ENCODE measurements around the gene HTD2. TPM values are rescaled to one million over a fixed set of nuclear protein-coding genes. Genes with fewer than 3 reads are reported as not detected.

Gene HTD2
- total and polyA plus RNA-seq, 2 donors from 2014 or later = 6.4 to 7.8 TPM

DNA sequence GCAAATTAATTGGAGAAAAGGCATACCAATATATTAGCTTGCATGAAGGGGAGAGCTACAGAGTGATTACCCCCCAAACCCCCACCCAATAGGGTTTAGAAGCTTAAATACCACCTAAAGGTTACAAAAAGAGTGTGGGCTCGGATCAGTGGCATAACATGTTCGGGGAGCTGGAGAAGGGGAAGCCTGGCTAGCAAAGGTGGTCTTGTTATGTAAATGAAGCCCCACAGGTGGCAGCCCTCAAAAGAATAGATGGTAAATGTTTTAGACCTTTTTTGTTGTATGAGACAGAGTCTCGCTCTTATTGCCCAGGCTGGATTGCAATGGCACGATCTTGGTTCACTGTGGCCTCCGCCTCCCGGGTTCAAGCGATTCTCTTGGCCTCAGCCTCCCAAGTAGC is 15.5 kb downstream of the HTD2 start:
- H3K9ac ChIP-seq (ENCODE audit: low read length in 3 of 3) = no peak overlapping the region
- DNase-seq (no peak), FAIRE-seq (no peak)
- peaks cover 0 to 10% (median 4%) of the 10 kb centered on the region in 3 donors for H3K4me1 ChIP-seq (ENCODE audit: control insufficient read depth in 2 of 3, insufficient read depth in 2 of 3, low read depth in 1 of 3, low read length in 3 of 3)
- H3K27me3 ChIP-seq (ENCODE audit: control insufficient read depth, insufficient read depth, low read length) = no peaks in the 10 kb centered on the region
- no peak for TF ChIP-seq CTCF (IDR thresholded peaks at IDR 0.05; ENCODE audit: borderline replicate concordance, extremely low read depth, insufficient read depth)
- no peak overlapping the region for H3K4me3 ChIP-seq (ENCODE audit: low read length in 3 of 3)
- no peak overlapping the region for H3K27ac ChIP-seq (ENCODE audit: low read depth in 2 of 2, low read length in 2 of 2)
- intact Hi-C loops (cut with DNase I) = loop anchor here (10.0 kb wide), 1 partner anchor 303 kb away; no protein-coding TSS in a partner anchor
- no peaks in the 10 kb centered on the region for H3K9me3 ChIP-seq (ENCODE audit: control insufficient read depth in 2 of 3, insufficient read depth in 1 of 3, low read length in 3 of 3)
- H3K36me3 ChIP-seq (ENCODE audit: control insufficient read depth in 2 of 3, insufficient read depth in 3 of 3, low read length in 3 of 3) = peaks cover 2 to 17% (median 11%) of the 10 kb centered on the region in 3 donors

- FAIRE-seq = no peak
- H3K4me1 ChIP-seq (ENCODE audit: control insufficient read depth in 2 of 3, insufficient read depth in 2 of 3, low read depth in 1 of 3, low read length in 3 of 3) = peaks cover 0 to 10% (median 4%) of the 10 kb centered on the region in 3 donors
- H3K9me3 ChIP-seq (ENCODE audit: control insufficient read depth in 2 of 3, insufficient read depth in 1 of 3, low read length in 3 of 3) = no peaks in the 10 kb centered on the region
- no peak for DNase-seq
- no peak overlapping the region for H3K27ac ChIP-seq (ENCODE audit: low read depth in 2 of 2, low read length in 2 of 2)
- intact Hi-C loops (cut with DNase I) = loop anchor here (10.0 kb wide), 1 partner anchor 302 kb away; no protein-coding TSS in a partner anchor
- no peak overlapping the region for H3K4me3 ChIP-seq (ENCODE audit: low read length in 3 of 3)
- H3K27me3 ChIP-seq (ENCODE audit: control insufficient read depth, insufficient read depth, low read length) = no peaks in the 10 kb centered on the region
- TF ChIP-seq CTCF (IDR thresholded peaks at IDR 0.05; ENCODE audit: borderline replicate concordance, extremely low read depth, insufficient read depth) = no peak
- H3K9ac ChIP-seq (ENCODE audit: low read length in 3 of 3) = no peak overlapping the region
- peaks cover 2 to 7% (median 2%) of the 10 kb centered on the region in 3 donors for H3K36me3 ChIP-seq (ENCODE audit: control insufficient read depth in 2 of 3, insufficient read depth in 3 of 3, low read length in 3 of 3)
Measured at GRCh38 chr3:58322793-58323192, 16.5 kb downstream of the HTD2 start.

DNA sequence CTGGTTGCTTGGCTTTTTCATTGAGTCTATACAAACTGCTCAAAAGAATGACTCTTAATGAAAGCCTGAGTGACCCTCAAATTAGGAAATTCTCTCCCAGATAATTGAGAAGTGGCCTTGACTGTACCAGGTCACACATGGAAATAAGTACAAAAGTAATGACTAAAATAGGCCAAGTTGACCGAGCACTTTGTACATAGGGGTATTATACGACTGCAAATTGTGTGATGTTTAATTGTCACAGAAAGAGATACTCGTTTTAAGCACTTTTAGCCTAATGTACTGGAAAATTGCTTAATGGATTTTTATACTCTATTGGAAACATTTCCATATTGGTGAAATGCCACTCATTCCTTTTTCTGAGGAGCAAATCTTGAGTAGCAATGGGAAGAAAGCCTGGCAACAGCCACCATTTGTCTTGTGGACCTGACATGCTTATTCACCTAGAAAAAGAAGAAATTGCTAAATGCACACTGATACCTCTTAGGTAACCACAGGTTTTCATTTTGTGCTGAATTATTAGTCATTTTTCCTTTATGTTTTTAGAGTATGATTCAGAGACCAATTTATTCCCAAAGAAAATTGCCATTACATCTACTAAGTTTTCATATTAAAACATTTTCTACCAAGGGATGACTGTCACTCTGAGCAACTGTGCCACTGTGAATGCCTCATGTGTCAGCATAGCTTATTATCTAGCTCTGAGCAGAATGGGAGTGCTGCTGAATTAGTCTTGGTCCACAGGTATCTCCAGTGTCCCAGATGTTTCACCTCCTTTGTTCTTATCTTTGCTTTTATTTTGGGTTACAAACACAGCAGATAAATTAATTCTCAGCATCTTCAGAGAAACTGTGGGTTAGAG is 17.4 kb downstream of the HTD2 start:
- Histone ChIP-seq H3K9me3 (ENCODE audit: control insufficient read depth in 2 of 3, insufficient read depth in 1 of 3, low read length in 3 of 3) (no peaks in the 10 kb centered on the region), H3K36me3 (ENCODE audit: control insufficient read depth in 2 of 3, insufficient read depth in 3 of 3, low read length in 3 of 3) (peaks cover 2 to 3% (median 2%) of the 10 kb centered on the region in 3 donors), H3K27me3 (ENCODE audit: control insufficient read depth, insufficient read depth, low read length) (no peaks in the 10 kb centered on the region), H3K4me3 (ENCODE audit: low read length in 3 of 3) (no peak overlapping the region), H3K27ac (ENCODE audit: low read depth in 2 of 2, low read length in 2 of 2) (no peak overlapping the region), H3K4me1 (ENCODE audit: control insufficient read depth in 2 of 3, insufficient read depth in 2 of 3, low read depth in 1 of 3, low read length in 3 of 3) (peaks cover 0 to 10% (median 4%) of the 10 kb centered on the region in 3 donors), H3K9ac (ENCODE audit: low read length in 3 of 3) (no peak overlapping the region)
- FAIRE-seq = no peak
- TF ChIP-seq CTCF (IDR thresholded peaks at IDR 0.05; ENCODE audit: borderline replicate concordance, extremely low read depth, insufficient read depth) = no peak
- intact Hi-C loops (cut with DNase I) = loop anchor here (10.0 kb wide), 1 partner anchor 301 kb away; no protein-coding TSS in a partner anchor
- no peak for DNase-seq

Data from kidney (tissue), 14 donors.